MM.1S (cell line): ENCODE data around the gene SOCS2.

ENCODE experiments used
- DNase-seq: peaks from one replicate; pipeline ENCODE4 v3.0.0-alpha.2; 2015
- H2AFZ ChIP-seq: fragments of 300-600 bp; sonication (generic); 2 replicates; pipeline ENCODE4 v1.6.0; 2016; ENCODE audit warnings: antibody characterized with exemption, low read length
- H3F3A ChIP-seq: fragments of 300-600 bp; sonication (generic); 2 replicates; pipeline ENCODE4 v1.6.1; 2016; ENCODE audit warnings: mild to moderate bottlenecking, antibody characterized with exemption, low read length, moderate library complexity, mixed read lengths; ENCODE audit not compliant: insufficient read depth
- H3K27ac ChIP-seq: fragments of 300-600 bp; sonication (generic); 2 replicates; pipeline ENCODE4 v1.5.1; 2016; ENCODE audit warnings: mild to moderate bottlenecking, low read length
- H3K27me3 ChIP-seq: fragments of 300-600 bp; sonication (generic); replicated peaks from 2 replicates; pipeline ENCODE4 v1.6.0; 2016; ENCODE audit warnings: low read length; ENCODE audit not compliant: insufficient read depth
- H3K36me3 ChIP-seq: fragments of 300-600 bp; sonication (generic); replicated peaks from 2 replicates; pipeline ENCODE4 v1.6.1; 2016; ENCODE audit warnings: mild to moderate bottlenecking, low read length, mixed read lengths; ENCODE audit not compliant: insufficient read depth
- H3K4me1 ChIP-seq: fragments of 300-600 bp; sonication (generic); 2 replicates; pipeline ENCODE4 v1.6.1; 2016; ENCODE audit warnings: low read length, mixed read lengths
- H3K4me2 ChIP-seq: fragments of 300-600 bp; sonication (generic); 2 replicates; pipeline ENCODE4 v1.6.0; 2016; ENCODE audit warnings: low read depth, low read length
- H3K4me3 ChIP-seq: fragments of 300-600 bp; sonication (generic); 2 replicates; pipeline ENCODE4 v1.5.1; 2016; ENCODE audit warnings: low read length, mixed read lengths
- H3K79me2 ChIP-seq: fragments of 300-600 bp; sonication (generic); 2 replicates; pipeline ENCODE4 v1.6.1; 2016; ENCODE audit warnings: mixed run types, low read length, mixed read lengths
- H3K9ac ChIP-seq: fragments of 300-600 bp; sonication (generic); 2 replicates; pipeline ENCODE4 v1.6.1; 2016; ENCODE audit warnings: low read length, mixed read lengths
- H3K9me2 ChIP-seq: fragments of 300-600 bp; sonication (generic); replicated peaks from 2 replicates; pipeline ENCODE4 v1.6.1; 2016; ENCODE audit warnings: mild to moderate bottlenecking, low read length, mixed read lengths; ENCODE audit not compliant: insufficient read depth
- H3K9me3 ChIP-seq: fragments of 300-600 bp; sonication (generic); replicated peaks from 2 replicates; pipeline ENCODE4 v1.6.1; 2016; ENCODE audit warnings: mild to moderate bottlenecking, low read length, mixed read lengths; ENCODE audit not compliant: insufficient read depth
- H4K20me1 ChIP-seq: fragments of 300-600 bp; sonication (generic); 2 replicates; pipeline ENCODE4 v1.6.1; 2016; ENCODE audit warnings: mild to moderate bottlenecking, low read length, moderate library complexity, mixed read lengths; ENCODE audit not compliant: insufficient read depth
- EZH2 ChIP-seq: fragments of 300-600 bp; sonication (generic); optimal IDR thresholded peaks from 2 replicates; pipeline ENCODE3; 2017; ENCODE audit warnings: low read depth, mild to moderate bottlenecking, antibody characterized with exemption, low read length, mixed read lengths
- EZH2phosphoT487 ChIP-seq: fragments of 300-600 bp; sonication (generic); IDR thresholded peaks from 2 replicates; pipeline ENCODE4 v1.6.1; 2018; ENCODE audit warnings: antibody characterized with exemption, low read length
- TF ChIP-seq, protein P1 (sequence below): fragments of 300-600 bp; sonication (generic); IDR thresholded peaks from 2 replicates; pipeline ENCODE4 v1.5.1; 2016; ENCODE audit warnings: antibody characterized with exemption, low read length, mixed read lengths

SOCS2 gene

DNA sequence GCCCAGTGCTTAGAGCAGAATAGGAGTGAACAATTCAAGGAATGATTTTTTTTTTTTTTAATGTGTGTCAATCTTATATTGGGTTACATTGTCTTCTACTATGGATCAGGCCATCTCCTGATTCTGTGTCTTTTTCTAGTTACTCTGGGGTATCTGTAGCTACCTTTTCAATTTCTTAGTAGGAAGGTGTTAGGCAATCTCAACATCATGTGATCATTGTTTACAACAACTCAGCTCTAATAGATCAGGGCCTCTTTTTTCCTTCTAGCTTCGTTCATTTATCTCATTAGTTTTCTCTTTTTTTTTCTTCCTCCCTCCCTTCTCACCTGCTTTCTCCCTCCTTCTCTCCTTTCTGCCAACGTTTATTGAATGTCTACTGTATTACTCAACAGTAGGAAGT, 8.9 kb downstream of the SOCS2 start:
- H3K27me3 ChIP-seq, result no peaks in the 10 kb centered on the region
- no peak for TF ChIP-seq EZH2
- TF ChIP-seq, protein P1, sequence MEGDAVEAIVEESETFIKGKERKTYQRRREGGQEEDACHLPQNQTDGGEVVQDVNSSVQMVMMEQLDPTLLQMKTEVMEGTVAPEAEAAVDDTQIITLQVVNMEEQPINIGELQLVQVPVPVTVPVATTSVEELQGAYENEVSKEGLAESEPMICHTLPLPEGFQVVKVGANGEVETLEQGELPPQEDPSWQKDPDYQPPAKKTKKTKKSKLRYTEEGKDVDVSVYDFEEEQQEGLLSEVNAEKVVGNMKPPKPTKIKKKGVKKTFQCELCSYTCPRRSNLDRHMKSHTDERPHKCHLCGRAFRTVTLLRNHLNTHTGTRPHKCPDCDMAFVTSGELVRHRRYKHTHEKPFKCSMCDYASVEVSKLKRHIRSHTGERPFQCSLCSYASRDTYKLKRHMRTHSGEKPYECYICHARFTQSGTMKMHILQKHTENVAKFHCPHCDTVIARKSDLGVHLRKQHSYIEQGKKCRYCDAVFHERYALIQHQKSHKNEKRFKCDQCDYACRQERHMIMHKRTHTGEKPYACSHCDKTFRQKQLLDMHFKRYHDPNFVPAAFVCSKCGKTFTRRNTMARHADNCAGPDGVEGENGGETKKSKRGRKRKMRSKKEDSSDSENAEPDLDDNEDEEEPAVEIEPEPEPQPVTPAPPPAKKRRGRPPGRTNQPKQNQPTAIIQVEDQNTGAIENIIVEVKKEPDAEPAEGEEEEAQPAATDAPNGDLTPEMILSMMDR, result no peak
- TF ChIP-seq EZH2phosphoT487, result no peak

DNA sequence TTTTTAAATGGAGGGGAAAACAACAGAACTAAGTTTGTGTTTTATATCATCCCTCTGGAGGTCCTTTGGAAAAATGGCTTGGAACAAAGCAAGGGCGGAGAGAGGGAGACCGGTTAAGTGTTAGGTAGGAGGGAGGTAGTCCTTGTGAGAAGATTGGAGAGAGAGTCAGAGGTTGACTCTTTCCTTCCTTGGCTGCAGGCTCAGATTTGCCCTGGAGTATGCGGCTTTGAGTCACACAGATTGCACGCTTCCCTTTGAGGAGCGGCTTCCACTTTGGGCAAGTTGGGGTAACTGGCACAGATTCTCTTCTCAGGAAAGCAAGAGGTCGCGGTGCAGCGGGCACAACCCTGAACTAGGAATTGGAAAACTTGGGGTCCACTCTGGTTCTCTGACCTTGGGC, 9.9 kb downstream of the SOCS2 start:
- Histone ChIP-seq H3K27me3 (no peaks in the 10 kb centered on the region), H3K27ac (no peak overlapping the region), H3K4me1 (no peaks in the 10 kb centered on the region), H3F3A (no peaks in the 10 kb centered on the region), H3K4me3 (no peak overlapping the region), H2AFZ (no peak overlapping the region), H4K20me1 (no peaks in the 10 kb centered on the region), H3K9me3 (no peaks in the 10 kb centered on the region), H3K9me2 (no peaks in the 10 kb centered on the region), H3K9ac (no peak overlapping the region), H3K79me2 (no peaks in the 10 kb centered on the region), H3K36me3 (no peaks in the 10 kb centered on the region), H3K4me2 (no peak overlapping the region)
- DNase-seq, result no peak
- TF ChIP-seq, protein P1, result no peak
- TF ChIP-seq EZH2 (no peak), EZH2phosphoT487 (no peak)

More for the DNA sequence above, 8.9 kb downstream of the SOCS2 start:
- Histone ChIP-seq H3K9me3 (no peaks in the 10 kb centered on the region), H3K4me3 (no peak overlapping the region), H4K20me1 (no peaks in the 10 kb centered on the region), H3K4me2 (no peak overlapping the region), H3K79me2 (no peaks in the 10 kb centered on the region), H3K9me2 (no peaks in the 10 kb centered on the region), H3K27ac (no peak overlapping the region), H2AFZ (no peak overlapping the region), H3F3A (no peaks in the 10 kb centered on the region), H3K36me3 (no peaks in the 10 kb centered on the region), H3K9ac (no peak overlapping the region), H3K4me1 (no peaks in the 10 kb centered on the region)
- no peak for DNase-seq

DNA sequence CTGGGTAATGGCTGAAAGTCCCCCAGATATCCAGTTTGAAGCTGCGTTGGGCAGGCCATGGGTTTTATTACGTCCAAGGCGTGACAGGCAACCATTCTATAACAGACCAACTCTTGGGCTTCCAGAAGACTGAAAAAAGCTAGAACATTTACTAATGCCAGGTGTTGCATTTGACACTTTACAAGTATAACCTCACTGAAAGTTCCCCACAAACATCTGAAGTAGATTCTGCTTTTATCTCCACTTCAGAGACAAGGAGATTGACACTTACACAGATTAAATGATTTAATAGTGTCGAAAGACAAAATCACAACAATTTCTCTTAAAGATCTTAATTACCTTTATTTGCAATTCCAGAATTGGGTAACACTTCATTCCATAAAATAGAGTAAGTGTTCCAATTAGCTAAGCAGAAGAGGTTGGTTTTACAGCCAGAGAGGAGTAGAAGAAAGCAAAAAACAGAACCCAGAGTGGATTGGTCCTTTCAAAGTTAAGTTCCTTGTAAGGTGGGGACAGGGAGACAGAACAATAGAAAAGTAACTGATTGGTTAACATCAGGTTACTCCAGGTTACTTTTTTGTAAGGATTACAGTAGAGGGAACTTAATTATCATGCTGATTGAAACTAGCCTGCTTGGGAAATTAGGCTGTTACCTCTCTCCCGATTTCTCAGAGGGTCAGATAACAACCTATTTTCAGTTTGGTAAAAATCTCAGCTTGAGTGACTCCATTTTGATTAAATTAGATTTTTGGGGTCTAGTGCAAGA, 11.3 kb downstream of the SOCS2 start:
- Histone ChIP-seq H3K27ac (no peak overlapping the region), H3K9me3 (no peaks in the 10 kb centered on the region), H2AFZ (no peak overlapping the region), H3K4me2 (no peak overlapping the region), H3K9me2 (no peaks in the 10 kb centered on the region), H3F3A (no peaks in the 10 kb centered on the region), H3K4me3 (no peak overlapping the region), H3K79me2 (no peaks in the 10 kb centered on the region), H3K9ac (no peak overlapping the region), H3K36me3 (no peaks in the 10 kb centered on the region), H3K27me3 (no peaks in the 10 kb centered on the region), H4K20me1 (no peaks in the 10 kb centered on the region), H3K4me1 (no peaks in the 10 kb centered on the region)
- no peak for DNase-seq
- TF ChIP-seq EZH2phosphoT487 (no peak), EZH2 (no peak)
- TF ChIP-seq, protein P1, result no peak
